HepG2 (cell line): Measurements from ENCODE around the gene NAPSA. TPM values are rescaled to one million over a fixed set of nuclear protein-coding genes. Genes with fewer than 3 reads are reported as not detected.

ENCODE experiments used
- ATF7 ChIP-seq, 2 experiments: fragments of 450-650 bp in 1 of 2; sonication (generic) in 1 of 2; formaldehyde crosslinking in 1 of 2; IDR thresholded peaks; 2 replicates each; pipeline versions ENCODE4 v1.4.0 to v1.6.1; 2016 to 2020; ENCODE audit warnings: antibody characterized with exemption in 1 of 2, mild to moderate bottlenecking in 1 of 2, missing genetic modification reagents in 1 of 2
- CERS6 ChIP-seq: sonication (generic); formaldehyde crosslinking; IDR thresholded peaks from 2 replicates; pipeline ENCODE4 v1.5.0; 2020; ENCODE audit warnings: missing genetic modification reagents
- HIVEP1 ChIP-seq: sonication (generic); formaldehyde crosslinking; IDR thresholded peaks from 2 replicates; pipeline ENCODE4 v1.4.0; 2020; ENCODE audit warnings: mild to moderate bottlenecking, missing genetic modification reagents
- HOMEZ ChIP-seq: IDR thresholded peaks from 2 replicates; pipeline ENCODE4 v1.6.1; 2016; ENCODE audit warnings: low read depth
- LCORL ChIP-seq, 2 experiments: fragments of 450-650 bp in 1 of 2; sonication (generic) in 1 of 2; formaldehyde crosslinking in 1 of 2; IDR thresholded peaks; 2 replicates each; pipeline versions ENCODE4 v1.5.0 to v1.6.1; 2017 to 2020; ENCODE audit warnings: antibody characterized with exemption in 1 of 2, missing genetic modification reagents in 1 of 2
- MEF2D ChIP-seq: sonication (generic); formaldehyde crosslinking; IDR thresholded peaks from 2 replicates; pipeline ENCODE4 v1.5.1; 2020; ENCODE audit warnings: mild to moderate bottlenecking, missing genetic modification reagents
- NFE2 ChIP-seq: sonication (generic); formaldehyde crosslinking; IDR thresholded peaks from 2 replicates; pipeline ENCODE4 v1.4.0; 2020; ENCODE audit warnings: missing genetic modification reagents
- SIX1 ChIP-seq: sonication (generic); formaldehyde crosslinking; IDR thresholded peaks from 2 replicates; pipeline ENCODE4 v1.4.0; 2020; ENCODE audit warnings: missing genetic modification reagents, borderline replicate concordance
- TFDP1 ChIP-seq: IDR thresholded peaks from 2 replicates; pipeline ENCODE4 v1.6.1; 2016; ENCODE audit warnings: missing compliant biosample characterization, missing genetic modification reagents, borderline replicate concordance
- ZBED4 ChIP-seq: sonication (generic); formaldehyde crosslinking; IDR thresholded peaks from 2 replicates; pipeline ENCODE4 v1.4.0; 2020; ENCODE audit warnings: missing genetic modification reagents, borderline replicate concordance
- ZBTB49 ChIP-seq: sonication (generic); formaldehyde crosslinking; IDR thresholded peaks from 2 replicates; pipeline ENCODE4 v1.4.0; 2020; ENCODE audit warnings: missing genetic modification reagents, borderline replicate concordance
- ZKSCAN8 ChIP-seq: IDR thresholded peaks from 2 replicates; pipeline ENCODE4 v1.6.1; 2016; ENCODE audit warnings: borderline replicate concordance, missing genetic modification reagents, missing compliant biosample characterization
- ZNF709 ChIP-seq: sonication (generic); formaldehyde crosslinking; IDR thresholded peaks from 2 replicates; pipeline ENCODE4 v1.5.0; 2020; ENCODE audit warnings: mild to moderate bottlenecking, missing genetic modification reagents
- ZNF775 ChIP-seq: sonication (generic); formaldehyde crosslinking; IDR thresholded peaks from 2 replicates; pipeline ENCODE4 v1.4.0; 2020; ENCODE audit warnings: missing genetic modification reagents, mild to moderate bottlenecking, moderate library complexity, borderline replicate concordance
- ZSCAN20 ChIP-seq: sonication (generic); formaldehyde crosslinking; IDR thresholded peaks from 2 replicates; pipeline ENCODE4 v1.4.0; 2020; ENCODE audit warnings: missing genetic modification reagents, mild to moderate bottlenecking, borderline replicate concordance
- ZSCAN9 ChIP-seq: IDR thresholded peaks from 2 replicates; pipeline ENCODE4 v1.6.1; 2016; ENCODE audit warnings: borderline replicate concordance
- polyA plus RNA-seq, 8 experiments: library from polyadenylated mRNA; depleted of rRNA in 3 of 8; stranded (reverse) in 7 of 8; unstranded in 1 of 8; fragments of >200 nt; fragmentation: Illumina TruSeq in 4 of 8; extraction: Trizol in 4 of 8; gene quantifications; 2 replicates each; pipeline versions ENCODE4 v1.2.1 to v1.2.3, GENCODE V29; 2011 to 2016; ENCODE audit warnings: low read depth in 4 of 8, missing spikeins in 1 of 8, mixed read lengths in 1 of 8; ENCODE audit not compliant: insufficient read depth in 1 of 8
- total RNA-seq, 5 experiments: library from RNA; depleted of rRNA; stranded (reverse); fragments of >200 nt; fragmentation: Illumina TruSeq; extraction: Trizol; gene quantifications; 2 replicates each; pipeline ENCODE4 v1.2.3, GENCODE V29; 2016; ENCODE audit warnings: low read depth in 1 of 5

NAPSA gene
- total and polyA plus RNA-seq, 2 of the 13 experiments (the other 11 are each of a cell fraction or from before 2014, with no cell fraction given): not detected

- TF ChIP-seq ZBED4 (CRISPR knock-in tag) (peak; percentile 87), ZNF709 (CRISPR knock-in tag) (peak; percentile 46; the same call in 1 of the 2 replicates), SIX1 (CRISPR knock-in tag) (peak; percentile 35; the same call in 1 of the 2 replicates), TFDP1 (CRISPR knock-in tag) (0 out of 2 replicates have a peak, but pooled peaks have one; percentile 51), ZSCAN9 (CRISPR knock-in tag) (peak; percentile 70; the same call in 1 of the 2 replicates), LCORL (IDR thresholded peaks at IDR 0.05) (0 out of 2 replicates have a peak, but pooled peaks have one; percentile 11), LCORL (CRISPR knock-in tag; IDR thresholded peaks at IDR 0.05) (peak; percentile 81), ZBTB49 (CRISPR knock-in tag) (no peak), ZSCAN20 (CRISPR knock-in tag) (peak; percentile 62; the same call in 1 of the 2 replicates), HIVEP1 (CRISPR knock-in tag) (peak; percentile 92), CERS6 (CRISPR knock-in tag) (no peak), ZKSCAN8 (CRISPR knock-in tag) (peak; percentile 66; the same call in 1 of the 2 replicates), ZNF775 (CRISPR knock-in tag) (0 out of 2 replicates have a peak, but pooled peaks have one; percentile 55), ATF7 (IDR thresholded peaks at IDR 0.05) (no peak), ATF7 (CRISPR knock-in tag; IDR thresholded peaks at IDR 0.05) (peak; percentile 73), MEF2D (CRISPR knock-in tag) (no peak), NFE2 (CRISPR knock-in tag) (no peak), HOMEZ (CRISPR knock-in tag) (peak; percentile 27; the same call in 1 of the 2 replicates)
Observed at GRCh38 chr19:50376166-50377050, 11.0 kb upstream of the NAPSA start, which contains the start of gene NR1H2 (continued).
